CD14-positive monocyte (primary cell): ENCODE data around the gene C12orf57. TPM values are rescaled to one million over a fixed set of nuclear protein-coding genes. Genes with fewer than 3 reads are reported as not detected.

Experiments
- DNase-seq, 3 donors: peaks; one replicate each; pipeline ENCODE4 v3.0.0-alpha.2; 2011 to 2022
- H2AFZ ChIP-seq: 2 replicates; pipeline ENCODE4 v1.6.0; 2012; ENCODE audit warnings: mild to moderate bottlenecking, low read depth, low read length, inconsistent platforms; ENCODE audit not compliant: insufficient read depth, poor library complexity, severe bottlenecking
- H3K27ac ChIP-seq, 2 donors: 1 replicate in 1 of 2; 2 replicates in 1 of 2; pipeline ENCODE4 v1.5.1; 2012 to 2013; ENCODE audit warnings: low read length in 2 of 2, control low read depth in 1 of 2, inconsistent platforms in 1 of 2, low read depth in 1 of 2, mild to moderate bottlenecking in 1 of 2
- H3K27me3 ChIP-seq, 2 donors: one replicate each; pipeline versions ENCODE4 v1.6.0 to v1.6.1; 2011 to 2013; ENCODE audit warnings: low read length in 2 of 2; ENCODE audit not compliant: control insufficient read depth in 2 of 2, insufficient read depth in 2 of 2
- H3K36me3 ChIP-seq, 2 donors: replicated peaks in 1 of 2; 1 replicate in 1 of 2; 2 replicates in 1 of 2; pipeline versions ENCODE4 v1.5.1 to v1.6.1; 2012 to 2013; ENCODE audit warnings: low read length in 2 of 2, control low read depth in 1 of 2, inconsistent platforms in 1 of 2, mild to moderate bottlenecking in 1 of 2; ENCODE audit not compliant: insufficient read depth in 2 of 2, control insufficient read depth in 1 of 2
- H3K4me1 ChIP-seq, 2 donors: 1 replicate in 1 of 2; 2 replicates in 1 of 2; pipeline versions ENCODE4 v1.5.1 to v1.6.1; 2012 to 2013; ENCODE audit warnings: low read length in 2 of 2, control low read depth in 1 of 2, inconsistent platforms in 1 of 2, mild to moderate bottlenecking in 1 of 2, moderate library complexity in 1 of 2; ENCODE audit not compliant: insufficient read depth in 2 of 2, control insufficient read depth in 1 of 2
- H3K4me2 ChIP-seq: replicated peaks from 2 replicates; pipeline ENCODE3; 2012; ENCODE audit warnings: low read length, moderate library complexity, mild to moderate bottlenecking; ENCODE audit not compliant: poor library complexity, severe bottlenecking; ENCODE audit errors: extremely low read depth
- H3K4me3 ChIP-seq, 3 experiments: fragments of 200-600 bp in 1 of 3; sonication (generic) in 1 of 3; replicated peaks in 1 of 3; 1 replicate in 2 of 3; 2 replicates in 1 of 3; pipeline ENCODE4 v1.5.1; 2011 to 2013; ENCODE audit warnings: low read length in 3 of 3, mild to moderate bottlenecking in 3 of 3, control low read depth in 2 of 3, low read depth in 2 of 3, inconsistent platforms in 1 of 3, moderate library complexity in 1 of 3
- H3K79me2 ChIP-seq: 2 replicates; pipeline ENCODE4 v1.6.0; 2012; ENCODE audit warnings: mild to moderate bottlenecking, control low read depth, inconsistent platforms, low read length, moderate library complexity; ENCODE audit not compliant: insufficient read depth
- H3K9ac ChIP-seq: 2 replicates; pipeline ENCODE4 v1.6.0; 2017; ENCODE audit warnings: low read length, mild to moderate bottlenecking; ENCODE audit not compliant: insufficient read depth, poor library complexity, severe bottlenecking
- H3K9me3 ChIP-seq, 2 donors: replicated peaks in 1 of 2; 1 replicate in 1 of 2; 2 replicates in 1 of 2; pipeline versions ENCODE4 v1.5.1 to v1.6.1; 2012 to 2013; ENCODE audit warnings: low read length in 2 of 2, control low read depth in 1 of 2; ENCODE audit not compliant: control insufficient read depth in 1 of 2, insufficient read depth in 1 of 2
- H4K20me1 ChIP-seq: 2 replicates; pipeline ENCODE4 v1.6.0; 2012; ENCODE audit warnings: mild to moderate bottlenecking, low read length, control low read depth, moderate library complexity; ENCODE audit not compliant: insufficient read depth
- H3K27ac Mint-ChIP-seq, 7 donors: one replicate each; pipeline ENCODE4 v1.8.0; 2020; ENCODE audit warnings: mild to moderate bottlenecking in 7 of 7, mixed read lengths in 7 of 7, moderate library complexity in 6 of 7, inconsistent platforms in 2 of 7
- H3K27me3 Mint-ChIP-seq, 3 donors: one replicate each; pipeline ENCODE4 v1.8.0; 2021 to 2022; ENCODE audit warnings: low read depth in 3 of 3, mild to moderate bottlenecking in 3 of 3, mixed read lengths in 3 of 3, moderate library complexity in 3 of 3, inconsistent platforms in 1 of 3
- H3K36me3 Mint-ChIP-seq, 2 donors: one replicate each; pipeline ENCODE4 v1.8.0; 2020; ENCODE audit warnings: mixed read lengths in 2 of 2, inconsistent platforms in 1 of 2, mild to moderate bottlenecking in 1 of 2
- H3K4me1 Mint-ChIP-seq: one replicate; pipeline ENCODE4 v1.8.0; 2020; ENCODE audit warnings: mild to moderate bottlenecking, mixed read lengths
- H3K4me3 Mint-ChIP-seq, 2 donors: one replicate each; pipeline ENCODE4 v1.8.0; 2020; ENCODE audit warnings: mild to moderate bottlenecking in 2 of 2, mixed read lengths in 2 of 2, moderate library complexity in 1 of 2
- H3K9me3 Mint-ChIP-seq, 7 donors: one replicate each; pipeline ENCODE4 v1.8.0; 2020 to 2022; ENCODE audit warnings: mixed read lengths in 7 of 7, mild to moderate bottlenecking in 6 of 7, moderate library complexity in 6 of 7, inconsistent platforms in 2 of 7
- CTCF ChIP-seq: fragments of 200-600 bp; IDR thresholded peaks from one replicate; pipeline ENCODE4 v1.8.0; 2022; ENCODE audit warnings: antibody characterized with exemption, mild to moderate bottlenecking
- WGBS: methylation state at CpG from one replicate; pipeline ENCODE4 v1.1.5; 2013; ENCODE audit warnings: missing lambda C conversion rate; ENCODE audit not compliant: insufficient coverage; 5-methylcytosine and 5-hydroxymethylcytosine counted together
- intact Hi-C, 2 donors: fragments of 100-400 bp; cut with micrococcal nuclease; formaldehyde crosslinking; loops; one replicate each; pipeline versions ENCODE4 v1.15.0 to v1.15.1; 2023
- polyA plus RNA-seq, 3 donors: library from polyadenylated mRNA; depleted of rRNA in 1 of 3; unstranded in 2 of 3; stranded (reverse) in 1 of 3; fragments of 300-500 nt in 2 of 3; fragments of >200 nt in 1 of 3; fragmentation: Illumina TruSeq in 2 of 3; gene quantifications; 1 replicate in 2 of 3; 2 replicates in 1 of 3; pipeline ENCODE4 v1.2.3, GENCODE V29; 2012 to 2021

C12orf57 gene
- polyA plus RNA-seq, 3 donors = 19.1 to 59.2 (median 24.2) TPM

- H3K4me1 ChIP-seq = peaks cover 77 to 84% of the 10 kb centered on the region in 2 donors
- WGBS = 2% methylated on average over 16 of the region's 32 CpGs
- H3K79me2 ChIP-seq = peaks cover 24% of the 10 kb centered on the region
- no peaks in the 10 kb centered on the region for H4K20me1 ChIP-seq
- peaks cover under 1 to 3% of the 10 kb centered on the region in 2 donors for H3K36me3 Mint-ChIP-seq
- intact Hi-C loops = loop anchor here in 1 of 2 donors (1.0 kb wide), 1 partner anchor 18 kb away; no protein-coding TSS in a partner anchor
- no peaks in the 10 kb centered on the region for H3K36me3 ChIP-seq
- H3K27me3 Mint-ChIP-seq = peaks cover 0 to 2% (median 0%) of the 10 kb centered on the region in 3 donors
- H3K9me3 ChIP-seq = no peaks in the 10 kb centered on the region
- peak overlapping the region; percentile 43 to 84 (median 70) for H3K27ac Mint-ChIP-seq
- peak overlapping the region; percentile 73 for H3K4me2 ChIP-seq
- no peak for TF ChIP-seq CTCF
- peak overlapping the region; percentile 11 for H3K9ac ChIP-seq
- H3K27me3 ChIP-seq = no peaks in the 10 kb centered on the region
- H3K27ac ChIP-seq = peak overlapping the region; percentile 27 to 39
- peaks cover 80% of the 10 kb centered on the region for H3K4me1 Mint-ChIP-seq
- peak overlapping the region; percentile 65 for H2AFZ ChIP-seq
- H3K9me3 Mint-ChIP-seq = peaks cover 0 to 2% (median 0%) of the 10 kb centered on the region in 7 donors
- H3K4me3 ChIP-seq = peak overlapping the region; percentile 7 to 72 (median 36)
- H3K4me3 Mint-ChIP-seq = peak overlapping the region; percentile 72 to 88
- DNase-seq = peak in 1 of 3 donors; percentile 70
These were observed 2.5 kb downstream of the C12orf57 start for GRCh38 chr12:6946033-6946919.

- Histone ChIP-seq H3K27me3 (no peaks in the 10 kb centered on the region), H2AFZ (peak overlapping the region; percentile 65), H3K4me2 (peak overlapping the region; percentile 73), H4K20me1 (peaks cover 7% of the 10 kb centered on the region), H3K9me3 (no peaks in the 10 kb centered on the region), H3K27ac (peak overlapping the region; percentile 27 to 39), H3K79me2 (peaks cover 31% of the 10 kb centered on the region), H3K36me3 (peaks cover 0 to 3% of the 10 kb centered on the region in 2 donors), H3K4me3 (peak overlapping the region in 2 of 3 experiments; percentile 36 to 72), H3K4me1 (peaks cover 77 to 84% of the 10 kb centered on the region in 2 donors), H3K9ac (peak overlapping the region; percentile 11)
- H3K27ac Mint-ChIP-seq = peak overlapping the region; percentile 26 to 84 (median 66)
- H3K4me3 Mint-ChIP-seq = peak overlapping the region; percentile 72 to 88
- intact Hi-C loops = loop anchor here in 1 of 2 donors (1.0 kb wide), 1 partner anchor 17 kb away; no protein-coding TSS in a partner anchor
- 90% methylated on average over 3 of the region's 8 CpGs for WGBS
- peaks cover 0 to 2% (median 0%) of the 10 kb centered on the region in 3 donors for H3K27me3 Mint-ChIP-seq
- peaks cover 3 to 5% of the 10 kb centered on the region in 2 donors for H3K36me3 Mint-ChIP-seq
- peaks cover 0 to 2% (median 0%) of the 10 kb centered on the region in 7 donors for H3K9me3 Mint-ChIP-seq
- H3K4me1 Mint-ChIP-seq = peaks cover 80% of the 10 kb centered on the region
- TF ChIP-seq CTCF = no peak
- no peak for DNase-seq
These were observed 3.1 kb downstream of the C12orf57 start for GRCh38 chr12:6946920-6947374.
